K562 (cell line): ENCODE data around the gene AGPAT3. TPM values are rescaled to one million over a fixed set of nuclear protein-coding genes. Genes with fewer than 3 reads are reported as not detected.
A peak's percentile ranks its signal among the peaks of the same experiment; 100 is the strongest.

Source experiments
- ARHGAP35 ChIP-seq: fragments of 450-650 bp; IDR thresholded peaks from 2 replicates; pipeline ENCODE4 v1.6.1; 2018; ENCODE audit not compliant: partially characterized antibody
- BRD9 ChIP-seq: fragments of 450-650 bp; IDR thresholded peaks from 2 replicates; pipeline ENCODE4 v1.6.1; 2018; ENCODE audit warnings: low read depth; ENCODE audit not compliant: partially characterized antibody
- CBX3 ChIP-seq, 2 experiments: IDR thresholded peaks; 1 replicate in 1 of 2; 2 replicates in 1 of 2; pipeline ENCODE4 v1.6.1; 2012; ENCODE audit warnings: inconsistent platforms in 2 of 2, low read length in 2 of 2, borderline replicate concordance in 1 of 2, control low read depth in 1 of 2
- CEBPB ChIP-seq: fragments of 450-650 bp; IDR thresholded peaks from 2 replicates; pipeline ENCODE4 v1.6.1; 2016; ENCODE audit warnings: missing genetic modification characterization, missing compliant biosample characterization
- ESRRA ChIP-seq: fragments of 450-650 bp; IDR thresholded peaks from 2 replicates; pipeline ENCODE4 v1.6.1; 2014; ENCODE audit warnings: low read depth, mild to moderate bottlenecking, moderate library complexity, borderline replicate concordance
- GTF2E2 ChIP-seq: fragments of 200-800 bp; sonication (Bioruptor generic); IDR thresholded peaks from 2 replicates; pipeline ENCODE4 v1.6.1; 2016; ENCODE audit warnings: missing genetic modification characterization, missing compliant biosample characterization
- HCFC1 ChIP-seq: IDR thresholded peaks from 2 replicates; pipeline ENCODE4 v1.6.1; 2012; ENCODE audit warnings: low read depth, low read length, improper control_type of control experiment
- JUND ChIP-seq, 2 experiments: IDR thresholded peaks; 2 replicates in 1 of 2; 3 replicates in 1 of 2; pipeline ENCODE4 v1.6.1; 2011; ENCODE audit warnings: borderline replicate concordance in 2 of 2, low read depth in 2 of 2, low read length in 2 of 2, improper control_type of control experiment in 1 of 2, missing biosample characterization in 1 of 2, missing genetic modification characterization in 1 of 2, missing genetic modification reagents in 1 of 2
- KAT7 ChIP-seq: sonication (generic); formaldehyde crosslinking; IDR thresholded peaks from 2 replicates; pipeline ENCODE4 v1.8.0; 2022; ENCODE audit warnings: missing genetic modification reagents, mild to moderate bottlenecking, borderline replicate concordance
- KLF1 ChIP-seq: fragments of 450-650 bp; IDR thresholded peaks from 2 replicates; pipeline ENCODE4 v1.6.1; 2016; ENCODE audit warnings: missing genetic modification characterization, missing compliant biosample characterization
- KLF10 ChIP-seq: fragments of 250-450 bp; sonication (Bioruptor Pico); IDR thresholded peaks from 2 replicates; pipeline ENCODE4 v1.6.1; 2021; ENCODE audit warnings: matching md5 sums
- L3MBTL2 ChIP-seq: fragments of 450-650 bp; IDR thresholded peaks from 2 replicates; pipeline ENCODE4 v1.6.1; 2016; ENCODE audit warnings: mild to moderate bottlenecking, moderate library complexity
- NBN ChIP-seq: fragments of 450-650 bp; IDR thresholded peaks from 2 replicates; pipeline ENCODE4 v1.6.1; 2016; ENCODE audit warnings: low read depth, mild to moderate bottlenecking
- NCOA1 ChIP-seq: fragments of 450-650 bp; IDR thresholded peaks from 2 replicates; pipeline ENCODE4 v1.6.1; 2016; ENCODE audit warnings: low read depth
- NFATC3 ChIP-seq: fragments of 450-650 bp; IDR thresholded peaks from 2 replicates; pipeline ENCODE4 v1.6.1; 2017; ENCODE audit warnings: mild to moderate bottlenecking
- RNF2 ChIP-seq: sonication (generic); IDR thresholded peaks from 2 replicates; pipeline ENCODE4 v1.6.1; 2016
- TCF3 ChIP-seq: sonication (generic); formaldehyde crosslinking; IDR thresholded peaks from 2 replicates; pipeline ENCODE4 v1.4.0; 2020; ENCODE audit warnings: mild to moderate bottlenecking, missing genetic modification reagents
- TEAD1 ChIP-seq, 2 experiments: fragments of 450-650 bp in 1 of 2; sonication (generic) in 1 of 2; formaldehyde crosslinking; IDR thresholded peaks; 2 replicates each; pipeline versions ENCODE4 v1.4.0 to v1.8.0; 2020 to 2022; ENCODE audit warnings: mild to moderate bottlenecking in 2 of 2, missing genetic modification reagents in 1 of 2
- XRCC4 ChIP-seq: IDR thresholded peaks from one replicate; pipeline ENCODE4 v1.6.1; 2011; ENCODE audit not compliant: insufficient read depth, insufficient read length; ENCODE audit errors: extremely low read depth
- ZC3H4 ChIP-seq: sonication (generic); formaldehyde crosslinking; IDR thresholded peaks from 2 replicates; pipeline ENCODE4 v1.9.0; 2021; ENCODE audit warnings: missing genetic modification reagents, borderline replicate concordance
- ZNF174 ChIP-seq: fragments of 250-450 bp; sonication (Bioruptor Pico); IDR thresholded peaks from 2 replicates; pipeline ENCODE4 v1.4.0; 2020; ENCODE audit warnings: mild to moderate bottlenecking
- ZNF197 ChIP-seq: fragments of 200-800 bp; sonication (Bioruptor generic); IDR thresholded peaks from 2 replicates; pipeline ENCODE4 v1.6.1; 2016; ENCODE audit warnings: low read depth, missing genetic modification characterization, missing compliant biosample characterization
- ZNF764 ChIP-seq: fragments of 250-450 bp; sonication (Bioruptor Pico); IDR thresholded peaks from 2 replicates; pipeline ENCODE4 v1.4.0; 2020; ENCODE audit warnings: low read depth, mild to moderate bottlenecking, moderate library complexity
- polyA plus RNA-seq, 8 experiments: library from polyadenylated mRNA; depleted of rRNA in 4 of 8; stranded (reverse) in 5 of 8; unstranded in 3 of 8; fragments of >200 nt; fragmentation: Nextera tagmentation in 2 of 8; fragmentation: Illumina TruSeq in 1 of 8; extraction: Ambion mirVana in 2 of 8; extraction: Trizol in 1 of 8; gene quantifications; 2 replicates each; pipeline versions ENCODE4 v1.2.1 to v1.2.3, GENCODE V29; 2011 to 2014; ENCODE audit warnings: inconsistent platforms in 1 of 8, missing spikeins in 1 of 8
- total RNA-seq, 7 experiments: library from RNA; depleted of rRNA in 6 of 7; stranded (reverse); fragments of >200 nt in 6 of 7; fragmentation: Illumina TruSeq in 2 of 7; extraction: Trizol in 2 of 7; gene quantifications; 2 replicates each; pipeline versions ENCODE4 v1.2.1 to v1.2.3, GENCODE V29; 2011 to 2021; ENCODE audit warnings: low replicate concordance in 1 of 7
- TF ChIP-seq, protein P1 (sequence below): IDR thresholded peaks from 2 replicates; pipeline ENCODE4 v1.6.1; 2012; ENCODE audit warnings: low read depth, low read length, improper control_type of control experiment, borderline replicate concordance
- TF ChIP-seq, protein P2 (sequence below): fragments of 450-650 bp; IDR thresholded peaks from 2 replicates; pipeline ENCODE4 v1.6.1; 2016; ENCODE audit warnings: missing biosample characterization, missing genetic modification characterization

The AGPAT3 gene
- total and polyA plus RNA-seq, 9 of the 15 experiments (the other 6 are each of a cell fraction or from before 2014, with no cell fraction given) = 1.5 to 88.4 (median 35.7) TPM

DNA sequence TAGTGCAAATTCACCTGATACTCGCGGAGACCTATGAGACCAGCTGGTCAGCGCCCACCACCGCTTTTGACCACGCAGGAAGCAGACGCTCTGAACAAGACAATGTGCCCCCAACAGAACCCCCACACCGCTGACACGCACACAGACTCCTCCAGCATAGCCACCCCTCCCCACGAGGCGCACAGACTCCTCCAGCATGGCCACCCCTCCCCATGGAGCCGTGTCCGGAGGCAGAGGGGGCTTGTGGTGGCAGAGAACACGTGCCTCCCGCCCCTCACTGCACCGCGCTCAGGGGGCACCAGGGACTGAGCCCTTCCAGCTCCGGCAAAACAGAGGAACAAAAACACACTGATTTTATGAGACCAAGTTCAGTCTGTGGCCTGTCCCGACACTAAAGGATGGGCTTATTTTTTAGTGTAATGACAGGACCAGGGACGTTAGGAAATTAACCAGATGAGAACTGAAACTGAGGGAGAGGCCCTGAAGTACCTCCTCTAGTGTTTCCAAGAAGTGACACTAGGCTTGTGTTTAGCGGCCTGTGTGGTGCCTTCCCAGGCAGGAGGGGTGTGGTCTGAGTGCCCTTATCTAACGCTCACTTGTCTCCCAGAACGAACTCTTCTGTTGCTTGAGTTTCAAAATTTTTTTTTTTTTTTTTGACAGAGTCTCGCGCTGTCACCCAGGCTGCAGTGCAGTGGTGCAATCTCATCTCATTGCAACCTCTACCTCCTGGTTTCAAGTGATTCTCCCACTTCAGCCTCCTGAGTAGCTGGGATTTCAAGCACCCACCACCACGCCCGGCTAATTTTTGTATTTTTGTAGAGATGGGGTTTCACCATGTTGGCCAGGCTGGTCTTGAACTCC, 10.0 kb upstream of the AGPAT3 start (continued):
- TF ChIP-seq, protein P1, sequence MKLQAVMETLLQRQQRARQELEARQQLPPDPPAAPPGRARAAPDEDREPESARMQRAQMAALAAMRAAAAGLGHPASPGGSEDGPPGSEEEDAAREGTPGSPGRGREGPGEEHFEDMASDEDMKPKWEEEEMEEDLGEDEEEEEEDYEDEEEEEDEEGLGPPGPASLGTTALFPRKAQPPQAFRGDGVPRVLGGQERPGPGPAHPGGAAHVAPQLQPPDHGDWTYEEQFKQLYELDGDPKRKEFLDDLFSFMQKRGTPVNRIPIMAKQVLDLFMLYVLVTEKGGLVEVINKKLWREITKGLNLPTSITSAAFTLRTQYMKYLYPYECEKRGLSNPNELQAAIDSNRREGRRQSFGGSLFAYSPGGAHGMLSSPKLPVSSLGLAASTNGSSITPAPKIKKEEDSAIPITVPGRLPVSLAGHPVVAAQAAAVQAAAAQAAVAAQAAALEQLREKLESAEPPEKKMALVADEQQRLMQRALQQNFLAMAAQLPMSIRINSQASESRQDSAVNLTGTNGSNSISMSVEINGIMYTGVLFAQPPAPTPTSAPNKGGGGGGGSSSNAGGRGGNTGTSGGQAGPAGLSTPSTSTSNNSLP = no peak; the same call in 1 of the 2 replicates
- TF ChIP-seq ZC3H4 (peak; percentile 83), ZNF197 (CRISPR knock-in tag) (no peak), KLF1 (tag) (peak; percentile 51; the same call in 1 of the 2 replicates), GTF2E2 (no peak), NFATC3 (peak; percentile 68; the same call in 1 of the 2 replicates), XRCC4 (no peak), BRD9 (peak; percentile 92), ESRRA (peak; percentile 74), RNF2 (peak; percentile 75; the same call in 1 of the 2 replicates), JUND (IDR thresholded peaks at IDR 0.05; ENCODE audit: borderline replicate concordance, low read depth, low read length) (peak; percentile 63; the same call in 1 of the 2 replicates), JUND (tag; IDR thresholded peaks at IDR 0.05; ENCODE audit: borderline replicate concordance, low read depth, low read length) (peak; percentile 31; the same call in 1 of the 3 replicates), NCOA1 (peak; percentile 74), ARHGAP35 (no peak), L3MBTL2 (peak; percentile 90), CBX3 (IDR thresholded peaks at IDR 0.05; ENCODE audit: borderline replicate concordance in 1 of 2, low read length in 2 of 2) (peak in 1 of 2 experiments; percentile 85; a peak in 1 of 3 replicates), NBN (peak; percentile 97), KLF10 (CRISPR knock-in tag) (no peak), CEBPB (peak; percentile 97), ZNF764 (no peak), TCF3 (CRISPR knock-in tag) (peak; percentile 63), KAT7 (CRISPR knock-in tag) (no peak), ZNF174 (CRISPR knock-in tag) (no peak), HCFC1 (no peak), TEAD1 (CRISPR knock-in tag; IDR thresholded peaks at IDR 0.05) (no peak)
- TF ChIP-seq, protein P2, sequence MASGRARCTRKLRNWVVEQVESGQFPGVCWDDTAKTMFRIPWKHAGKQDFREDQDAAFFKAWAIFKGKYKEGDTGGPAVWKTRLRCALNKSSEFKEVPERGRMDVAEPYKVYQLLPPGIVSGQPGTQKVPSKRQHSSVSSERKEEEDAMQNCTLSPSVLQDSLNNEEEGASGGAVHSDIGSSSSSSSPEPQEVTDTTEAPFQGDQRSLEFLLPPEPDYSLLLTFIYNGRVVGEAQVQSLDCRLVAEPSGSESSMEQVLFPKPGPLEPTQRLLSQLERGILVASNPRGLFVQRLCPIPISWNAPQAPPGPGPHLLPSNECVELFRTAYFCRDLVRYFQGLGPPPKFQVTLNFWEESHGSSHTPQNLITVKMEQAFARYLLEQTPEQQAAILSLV (tag) = peak; percentile 24; the same call in 1 of the 2 replicates
